OCI-LY1 (cell line): ENCODE results near the gene RBP5.

Source experiments
- H2AFZ ChIP-seq: fragments of 200-600 bp; sonication (generic), shearing (Covaris generic); 2 replicates; pipeline ENCODE4 v1.6.0; 2014; ENCODE audit warnings: antibody characterized with exemption, mild to moderate bottlenecking, low read length
- H3F3A ChIP-seq: fragments of 200-600 bp; sonication (generic), shearing (Covaris generic); 2 replicates; pipeline ENCODE4 v1.6.0; 2014; ENCODE audit warnings: mild to moderate bottlenecking, antibody characterized with exemption, low read length, moderate library complexity; ENCODE audit not compliant: insufficient read depth
- H3K27ac ChIP-seq: fragments of 200-600 bp; sonication (generic); 2 replicates; pipeline ENCODE4 v1.5.1; 2014; ENCODE audit warnings: low read length, mixed run types, mild to moderate bottlenecking, low read depth; ENCODE audit not compliant: poor library complexity, severe bottlenecking
- H3K27me3 ChIP-seq: fragments of 200-600 bp; sonication (generic); 2 replicates; pipeline ENCODE4 v1.6.0; 2014; ENCODE audit warnings: antibody characterized with exemption, mild to moderate bottlenecking, low read length, moderate library complexity; ENCODE audit not compliant: insufficient read depth
- H3K36me3 ChIP-seq: fragments of 200-600 bp; sonication (generic); 2 replicates; pipeline ENCODE4 v1.6.1; 2014; ENCODE audit warnings: mild to moderate bottlenecking, antibody characterized with exemption, low read length, moderate library complexity, mixed read lengths; ENCODE audit not compliant: insufficient read depth
- H3K4me1 ChIP-seq: fragments of 200-600 bp; sonication (generic); 2 replicates; pipeline ENCODE4 v1.5.1; 2014; ENCODE audit warnings: mild to moderate bottlenecking, low read length, moderate library complexity; ENCODE audit not compliant: insufficient read depth, severe bottlenecking
- H3K4me2 ChIP-seq: fragments of 200-600 bp; sonication (generic), shearing (Covaris generic); 2 replicates; pipeline ENCODE4 v1.6.1; 2014; ENCODE audit warnings: low read length
- H3K4me3 ChIP-seq: fragments of 200-600 bp; sonication (generic); 2 replicates; pipeline ENCODE4 v1.5.1; 2014; ENCODE audit warnings: low read length, low read depth, mild to moderate bottlenecking, mixed read lengths; ENCODE audit not compliant: poor library complexity, severe bottlenecking
- H3K79me2 ChIP-seq: fragments of 200-600 bp; shearing (Covaris generic); 2 replicates; pipeline ENCODE4 v1.6.1; 2016; ENCODE audit warnings: mixed run types, low read length, mixed read lengths; ENCODE audit not compliant: insufficient read depth
- H3K9ac ChIP-seq: fragments of 200-600 bp; sonication (generic), shearing (Covaris generic); 2 replicates; pipeline ENCODE4 v1.6.1; 2014; ENCODE audit warnings: mild to moderate bottlenecking, low read length, mixed read lengths
- H3K9me2 ChIP-seq: fragments of 200-600 bp; sonication (generic), shearing (Covaris generic); 2 replicates; pipeline ENCODE4 v1.6.1; 2014; ENCODE audit warnings: low read depth, mild to moderate bottlenecking, low read length, mixed read lengths
- H3K9me3 ChIP-seq: fragments of 200-600 bp; shearing (Covaris generic); 2 replicates; pipeline ENCODE4 v1.6.1; 2014; ENCODE audit warnings: low read length, mixed read lengths
- H4K20me1 ChIP-seq: fragments of 200-600 bp; sonication (generic), shearing (Covaris generic); 2 replicates; pipeline ENCODE4 v1.6.0; 2016; ENCODE audit warnings: mild to moderate bottlenecking, low read length; ENCODE audit not compliant: insufficient read depth
- CTCF ChIP-seq: fragments of 200-600 bp; sonication (generic), shearing (Covaris generic); IDR thresholded peaks from 2 replicates; pipeline ENCODE4 v1.5.1; 2017; ENCODE audit warnings: mild to moderate bottlenecking, antibody characterized with exemption, low read length, moderate library complexity, mixed read lengths
- EZH2 ChIP-seq: fragments of 200-600 bp; sonication (generic), shearing (Covaris generic); IDR thresholded peaks from 2 replicates; pipeline ENCODE4 v1.8.0; 2017; ENCODE audit warnings: borderline replicate concordance, mixed run types, mild to moderate bottlenecking, antibody characterized with exemption, low read length, moderate library complexity, mixed read lengths

Gene RBP5

GRCh38 chr12:7128681-7129286 lies at the start of gene RBP5:
Gene RBP5, minus strand, starts transcription at chr12:7128889. Its CDS starts 114 bp downstream, at chr12:7128775.
- no peaks in the 10 kb centered on the region for H3K27me3 ChIP-seq
- H4K20me1 ChIP-seq, result no peaks in the 10 kb centered on the region
- H3K36me3 ChIP-seq, result no peaks in the 10 kb centered on the region
- peak within 1 kb of the TSS; percentile 95 for H3K4me2 ChIP-seq
- H3F3A ChIP-seq, result no peaks in the 10 kb centered on the region
- peak within 1 kb of the TSS; percentile 72 for H2AFZ ChIP-seq
- no peaks in the 10 kb centered on the region for H3K9me3 ChIP-seq
- H3K4me3 ChIP-seq, result peak within 1 kb of the TSS; percentile 79
- H3K4me1 ChIP-seq, result peaks cover 22% of the 10 kb centered on the region
- TF ChIP-seq EZH2 (no peak), CTCF (no peak)
- H3K9ac ChIP-seq, result peak within 1 kb of the TSS; percentile 67
- no peaks in the 10 kb centered on the region for H3K9me2 ChIP-seq
- no peaks in the 10 kb centered on the region for H3K79me2 ChIP-seq
- H3K27ac ChIP-seq, result no peak within 1 kb of the TSS

GRCh38 chr12:7178481-7178880 lies 49.8 kb upstream of the RBP5 start:
- Histone ChIP-seq H3K4me2 (no peak overlapping the region), H3K4me3 (no peak overlapping the region), H3F3A (no peaks in the 10 kb centered on the region), H3K27ac (no peak overlapping the region), H3K9me2 (no peaks in the 10 kb centered on the region), H3K36me3 (no peaks in the 10 kb centered on the region), H2AFZ (no peak overlapping the region), H4K20me1 (no peaks in the 10 kb centered on the region), H3K79me2 (no peaks in the 10 kb centered on the region), H3K9me3 (0 out of 2 replicates have a peak, but pooled peaks cover 4% of the 10 kb centered on the region), H3K4me1 (no peaks in the 10 kb centered on the region), H3K27me3 (peaks cover 3% of the 10 kb centered on the region; the same call in 1 of the 2 replicates), H3K9ac (no peak overlapping the region)
- TF ChIP-seq CTCF, result no peak

GRCh38 chr12:7176595-7176994 lies 47.9 kb upstream of the RBP5 start:
- Histone ChIP-seq H3K27me3 (peaks cover 3% of the 10 kb centered on the region; the same call in 1 of the 2 replicates), H3K27ac (no peak overlapping the region), H3K36me3 (no peaks in the 10 kb centered on the region), H3K9me3 (peaks cover 12% of the 10 kb centered on the region), H3K9me2 (no peaks in the 10 kb centered on the region), H3F3A (no peaks in the 10 kb centered on the region), H3K4me2 (no peak overlapping the region), H3K79me2 (no peaks in the 10 kb centered on the region), H3K9ac (no peak overlapping the region), H3K4me1 (no peaks in the 10 kb centered on the region), H2AFZ (no peak overlapping the region), H3K4me3 (no peak overlapping the region), H4K20me1 (no peaks in the 10 kb centered on the region)
- TF ChIP-seq CTCF (no peak), EZH2 (no peak)
